GM19467 (cell line): ENCODE data around the gene UTP14C.
A peak's percentile ranks its signal among the peaks of the same experiment; 100 is the strongest.
"Not testable (repeated sequence)": the region's sequence is repeated elsewhere in the genome, so short reads cannot be mapped to it uniquely, and the experiment has no call there.

ENCODE experiments used
- ATAC-seq: cut with Tn5 transposase; IDR thresholded peaks from one replicate; pipeline ENCODE4 v1.9.1; 2021; ENCODE audit warnings: mild to moderate bottlenecking, moderate library complexity; ENCODE audit not compliant: unreplicated experiment

Gene UTP14C

GRCh38 chr13:52024481-52024880 is at the start of gene UTP14C:
UTP14C (plus strand) TSS chr13:52024691; CDS start chr13:52028805, 4,114 bp downstream.
- ATAC-seq = no peak

GRCh38 chr13:51976423-51976822 is 48.1 kb upstream of the UTP14C start:
- ATAC-seq = no peak

GRCh38 chr13:51976890-51977289 is 47.6 kb upstream of the UTP14C start:
- no peak for ATAC-seq

- no peak for ATAC-seq
Observed at GRCh38 chr13:51977625-51978024, 46.9 kb upstream of the UTP14C start.

GRCh38 chr13:51978796-51979556 is 45.5 kb upstream of the UTP14C start:
- ATAC-seq = no peak

- ATAC-seq = no peak
Observed at GRCh38 chr13:51980908-51981307, 43.6 kb upstream of the UTP14C start.

- no peak for ATAC-seq
Observed at GRCh38 chr13:51981355-51981754, 43.1 kb upstream of the UTP14C start.

- ATAC-seq = not testable (repeated sequence)
Observed at GRCh38 chr13:51983292-51983691, 41.2 kb upstream of the UTP14C start.

GRCh38 chr13:51984904-51985303 is 39.6 kb upstream of the UTP14C start:
- not testable (repeated sequence) for ATAC-seq

- no peak for ATAC-seq
Observed at GRCh38 chr13:51988988-51989618, 35.4 kb upstream of the UTP14C start.

- no peak for ATAC-seq
Observed at GRCh38 chr13:51993713-51994112, 30.8 kb upstream of the UTP14C start.

GRCh38 chr13:51995677-51996551 is 28.6 kb upstream of the UTP14C start:
- ATAC-seq = no peak

GRCh38 chr13:51996641-51997040 is 27.9 kb upstream of the UTP14C start:
- ATAC-seq = no peak

GRCh38 chr13:51997186-51997585 is 27.3 kb upstream of the UTP14C start:
- no peak for ATAC-seq

GRCh38 chr13:51997641-51998330 is 26.7 kb upstream of the UTP14C start:
- ATAC-seq = no peak

- no peak for ATAC-seq
Observed at GRCh38 chr13:51998723-51999509, 25.6 kb upstream of the UTP14C start.

GRCh38 chr13:51999510-51999911 is 25.0 kb upstream of the UTP14C start:
- ATAC-seq = no peak

GRCh38 chr13:51999921-52000320 is 24.6 kb upstream of the UTP14C start:
- no peak for ATAC-seq

- peak; percentile 71 for ATAC-seq
Observed at GRCh38 chr13:52001120-52001731, 23.3 kb upstream of the UTP14C start.

GRCh38 chr13:52002361-52002760 is 22.1 kb upstream of the UTP14C start:
- no peak for ATAC-seq
